ENCODE data around the gene ZFAND2A.

The ZFAND2A gene

GRCh38 chr7:1188720-1189294 is 28.8 kb upstream of the ZFAND2A start:
- TF ChIP-seq MAX (IDR thresholded peaks at IDR 0.05) (no peak), TEAD4 (IDR thresholded peaks at IDR 0.05) (no peak), ZBTB7A (IDR thresholded peaks at IDR 0.05; ENCODE audit: low read depth) (no peak), YY1 (IDR thresholded peaks at IDR 0.05; ENCODE audit: low read depth) (no peak), RAD21 (IDR thresholded peaks at IDR 0.05; ENCODE audit: low read depth) (no peak), USF1 (IDR thresholded peaks at IDR 0.05) (no peak), CREB1 (IDR thresholded peaks at IDR 0.05; ENCODE audit: low read depth) (no peak), EP300 (IDR thresholded peaks at IDR 0.05; ENCODE audit: borderline replicate concordance) (no peak), REST (IDR thresholded peaks at IDR 0.05; ENCODE audit: low read depth) (no peak), CEBPB (IDR thresholded peaks at IDR 0.05) (no peak), TAF1 (IDR thresholded peaks at IDR 0.05; ENCODE audit: low read depth) (no peak), TCF12 (IDR thresholded peaks at IDR 0.05; ENCODE audit: low read depth) (no peak), NFIC (IDR thresholded peaks at IDR 0.05) (no peak), FOXM1 (IDR thresholded peaks at IDR 0.05; ENCODE audit: borderline replicate concordance, low read depth) (no peak), EGR1 (IDR thresholded peaks at IDR 0.05) (no peak)

GRCh38 chr7:1187127-1187526 is 27.1 kb upstream of the ZFAND2A start:
- TF ChIP-seq USF1 (IDR thresholded peaks at IDR 0.05): no peak
- TF ChIP-seq EP300 (IDR thresholded peaks at IDR 0.05; ENCODE audit: borderline replicate concordance): no peak
- TF ChIP-seq NFIC (IDR thresholded peaks at IDR 0.05): no peak
- no peak for TF ChIP-seq TCF12 (IDR thresholded peaks at IDR 0.05; ENCODE audit: low read depth)

- no peak for TF ChIP-seq EP300 (IDR thresholded peaks at IDR 0.05; ENCODE audit: borderline replicate concordance)
- no peak for TF ChIP-seq MAX (IDR thresholded peaks at IDR 0.05)
- TF ChIP-seq TCF12 (IDR thresholded peaks at IDR 0.05; ENCODE audit: low read depth): no peak
- TF ChIP-seq REST (IDR thresholded peaks at IDR 0.05; ENCODE audit: low read depth): no peak
- no peak for TF ChIP-seq YY1 (IDR thresholded peaks at IDR 0.05; ENCODE audit: low read depth)
- TF ChIP-seq TEAD4 (IDR thresholded peaks at IDR 0.05): no peak
- TF ChIP-seq NFIC (IDR thresholded peaks at IDR 0.05): no peak
- TF ChIP-seq USF1 (IDR thresholded peaks at IDR 0.05): no peak
- TF ChIP-seq FOXM1 (IDR thresholded peaks at IDR 0.05; ENCODE audit: borderline replicate concordance, low read depth): no peak
- no peak for TF ChIP-seq CEBPB (IDR thresholded peaks at IDR 0.05)
- no peak for TF ChIP-seq TAF1 (IDR thresholded peaks at IDR 0.05; ENCODE audit: low read depth)
- no peak for TF ChIP-seq ZBTB7A (IDR thresholded peaks at IDR 0.05; ENCODE audit: low read depth)
- no peak for TF ChIP-seq RAD21 (IDR thresholded peaks at IDR 0.05; ENCODE audit: low read depth)
- no peak for TF ChIP-seq CREB1 (IDR thresholded peaks at IDR 0.05; ENCODE audit: low read depth)
- TF ChIP-seq EGR1 (IDR thresholded peaks at IDR 0.05): no peak
These were observed 21.6 kb upstream of the ZFAND2A start for GRCh38 chr7:1181640-1182039.

- TF ChIP-seq TAF1 (IDR thresholded peaks at IDR 0.05; ENCODE audit: low read depth) (no peak), TEAD4 (IDR thresholded peaks at IDR 0.05) (no peak)
These were observed 21.0 kb upstream of the ZFAND2A start for GRCh38 chr7:1181031-1181430.

- TF ChIP-seq NFIC (IDR thresholded peaks at IDR 0.05) (no peak), RAD21 (IDR thresholded peaks at IDR 0.05; ENCODE audit: low read depth) (peak; percentile 53), EGR1 (IDR thresholded peaks at IDR 0.05) (0 out of 2 replicates have a peak, but pooled peaks have one; percentile 33), USF1 (IDR thresholded peaks at IDR 0.05) (no peak), MAX (IDR thresholded peaks at IDR 0.05) (peak; percentile 66; the same call in 1 of the 2 replicates)
These were observed 16.9 kb upstream of the ZFAND2A start for GRCh38 chr7:1176891-1177373.

Measured in Ishikawa (cell line).